ENCODE results near the gene PTPRD. TPM values are rescaled to one million over a fixed set of nuclear protein-coding genes. Genes with fewer than 3 reads are reported as not detected.

The PTPRD gene
- total RNA-seq, 3 donors from 2014 or later, result 2.9 to 5.4 (median 3.6) TPM

DNA sequence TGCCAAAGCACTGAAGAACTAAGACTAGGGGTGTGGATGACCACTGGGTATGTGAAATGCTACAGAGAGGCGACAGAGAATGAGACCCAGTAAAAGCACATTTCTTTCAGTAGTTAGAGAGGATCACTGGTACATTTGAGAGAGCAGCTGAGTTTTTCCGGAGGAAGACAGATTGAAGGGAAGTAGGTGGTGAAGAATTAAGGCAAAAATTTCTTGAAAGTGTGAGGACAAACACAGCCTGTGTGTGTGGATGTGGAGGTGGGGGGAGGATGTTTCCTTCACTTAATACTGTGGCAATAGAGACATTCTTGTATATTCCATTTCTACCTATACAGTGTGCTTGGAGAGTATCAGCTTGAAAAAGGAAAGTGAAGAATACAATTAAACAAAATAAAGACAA lies 1942.1 kb downstream of the PTPRD start:
- no peak for TF ChIP-seq POLR2AphosphoS5 (IDR thresholded peaks at IDR 0.05)
- Histone ChIP-seq H3K36me3 (no peaks in the 10 kb centered on the region), H3K27ac (no peak overlapping the region), H3K9me3 (no peaks in the 10 kb centered on the region), H3K4me1 (no peaks in the 10 kb centered on the region), H3K27me3 (no peaks in the 10 kb centered on the region), H3K4me3 (no peak overlapping the region)
- intact Hi-C loops (cut with DNase I; ENCODE audit: low total_unique reads), result no loop called here
- DNase-seq (ENCODE audit: low spot score in 2 of 2), result no peak

DNA sequence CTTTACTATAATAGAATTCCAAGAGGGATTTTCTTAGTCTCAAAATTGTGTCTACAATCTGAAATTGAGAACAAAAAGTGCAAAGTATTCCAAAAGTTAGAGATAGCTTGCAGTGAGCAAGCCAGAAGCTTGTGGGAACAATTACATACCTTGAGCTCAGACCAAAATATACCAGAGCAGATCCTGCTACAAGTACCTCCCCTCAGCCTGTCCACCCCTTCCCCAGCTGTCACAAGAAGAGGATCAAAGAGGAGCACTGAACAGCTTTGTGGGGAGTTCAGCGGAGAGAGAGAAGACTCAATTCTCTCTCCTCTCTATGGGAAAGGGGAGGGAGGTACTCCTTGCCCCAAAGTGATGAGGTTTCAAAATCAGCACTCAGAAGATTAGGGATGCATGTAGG lies 1944.1 kb downstream of the PTPRD start:
- Histone ChIP-seq H3K4me1 (no peaks in the 10 kb centered on the region), H3K36me3 (no peaks in the 10 kb centered on the region), H3K4me3 (no peak overlapping the region), H3K27ac (no peak overlapping the region), H3K9me3 (no peaks in the 10 kb centered on the region), H3K27me3 (no peaks in the 10 kb centered on the region)
- intact Hi-C loops (cut with DNase I; ENCODE audit: low total_unique reads), result no loop called here
- no peak for DNase-seq (ENCODE audit: low spot score in 2 of 2)
- no peak for TF ChIP-seq POLR2AphosphoS5 (IDR thresholded peaks at IDR 0.05)
- TF ChIP-seq, protein P1, sequence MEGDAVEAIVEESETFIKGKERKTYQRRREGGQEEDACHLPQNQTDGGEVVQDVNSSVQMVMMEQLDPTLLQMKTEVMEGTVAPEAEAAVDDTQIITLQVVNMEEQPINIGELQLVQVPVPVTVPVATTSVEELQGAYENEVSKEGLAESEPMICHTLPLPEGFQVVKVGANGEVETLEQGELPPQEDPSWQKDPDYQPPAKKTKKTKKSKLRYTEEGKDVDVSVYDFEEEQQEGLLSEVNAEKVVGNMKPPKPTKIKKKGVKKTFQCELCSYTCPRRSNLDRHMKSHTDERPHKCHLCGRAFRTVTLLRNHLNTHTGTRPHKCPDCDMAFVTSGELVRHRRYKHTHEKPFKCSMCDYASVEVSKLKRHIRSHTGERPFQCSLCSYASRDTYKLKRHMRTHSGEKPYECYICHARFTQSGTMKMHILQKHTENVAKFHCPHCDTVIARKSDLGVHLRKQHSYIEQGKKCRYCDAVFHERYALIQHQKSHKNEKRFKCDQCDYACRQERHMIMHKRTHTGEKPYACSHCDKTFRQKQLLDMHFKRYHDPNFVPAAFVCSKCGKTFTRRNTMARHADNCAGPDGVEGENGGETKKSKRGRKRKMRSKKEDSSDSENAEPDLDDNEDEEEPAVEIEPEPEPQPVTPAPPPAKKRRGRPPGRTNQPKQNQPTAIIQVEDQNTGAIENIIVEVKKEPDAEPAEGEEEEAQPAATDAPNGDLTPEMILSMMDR (IDR thresholded peaks at IDR 0.05), result no peak
- no peak for TF ChIP-seq POLR2A (IDR thresholded peaks at IDR 0.05)

DNA sequence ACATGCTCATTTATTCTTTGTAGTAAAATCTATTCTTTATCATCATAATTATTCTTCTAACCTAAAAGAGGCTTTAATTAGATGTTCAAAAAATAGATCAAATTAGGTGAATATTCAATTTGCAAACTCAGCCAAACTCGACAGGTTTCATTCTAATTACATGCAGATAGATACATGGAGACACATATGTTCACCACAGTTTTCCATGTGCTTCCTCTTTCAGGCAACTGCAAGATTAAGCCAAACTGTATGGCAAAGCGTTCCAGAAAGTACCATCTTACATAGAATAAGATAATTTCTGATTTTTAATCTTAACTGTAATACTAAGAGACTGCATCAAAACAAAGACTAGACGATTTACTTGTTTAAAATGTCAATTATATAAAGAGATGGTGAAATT lies 1944.6 kb downstream of the PTPRD start:
- DNase-seq (ENCODE audit: low spot score in 2 of 2), result no peak
- Histone ChIP-seq H3K4me1 (no peaks in the 10 kb centered on the region), H3K36me3 (no peaks in the 10 kb centered on the region), H3K9me3 (no peaks in the 10 kb centered on the region), H3K27ac (no peak overlapping the region), H3K4me3 (no peak overlapping the region), H3K27me3 (no peaks in the 10 kb centered on the region)
- intact Hi-C loops (cut with DNase I; ENCODE audit: low total_unique reads), result no loop called here
- TF ChIP-seq POLR2A (IDR thresholded peaks at IDR 0.05) (no peak), POLR2AphosphoS5 (IDR thresholded peaks at IDR 0.05) (no peak)
- TF ChIP-seq, protein P1 (IDR thresholded peaks at IDR 0.05), result no peak

DNA sequence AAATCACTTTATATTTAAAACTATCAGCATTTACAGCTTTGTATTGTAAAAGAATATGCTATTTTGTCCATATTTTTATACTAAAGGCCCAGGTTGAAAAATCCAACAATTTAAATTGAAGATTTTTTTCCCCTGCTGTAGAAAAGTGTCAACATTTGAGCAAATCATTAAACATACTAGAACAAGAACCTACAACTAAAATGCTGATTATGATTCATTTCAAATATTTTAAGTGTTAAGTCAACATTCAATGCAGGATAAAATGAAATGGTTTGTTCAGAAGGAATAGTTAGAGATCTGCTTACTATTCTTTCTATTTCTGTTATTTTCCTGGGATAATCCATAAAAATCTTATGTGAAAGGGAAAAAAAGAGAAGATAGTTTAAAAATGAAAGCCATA lies 1946.7 kb downstream of the PTPRD start:
- intact Hi-C loops (cut with DNase I; ENCODE audit: low total_unique reads), result no loop called here
- H3K27me3 ChIP-seq, result no peaks in the 10 kb centered on the region
- no peak overlapping the region for H3K27ac ChIP-seq
- H3K9me3 ChIP-seq, result no peaks in the 10 kb centered on the region
- no peaks in the 10 kb centered on the region for H3K4me1 ChIP-seq
- no peak for DNase-seq (ENCODE audit: low spot score in 2 of 2)
- no peak overlapping the region for H3K4me3 ChIP-seq
- TF ChIP-seq POLR2A (IDR thresholded peaks at IDR 0.05), result no peak
- no peaks in the 10 kb centered on the region for H3K36me3 ChIP-seq

DNA sequence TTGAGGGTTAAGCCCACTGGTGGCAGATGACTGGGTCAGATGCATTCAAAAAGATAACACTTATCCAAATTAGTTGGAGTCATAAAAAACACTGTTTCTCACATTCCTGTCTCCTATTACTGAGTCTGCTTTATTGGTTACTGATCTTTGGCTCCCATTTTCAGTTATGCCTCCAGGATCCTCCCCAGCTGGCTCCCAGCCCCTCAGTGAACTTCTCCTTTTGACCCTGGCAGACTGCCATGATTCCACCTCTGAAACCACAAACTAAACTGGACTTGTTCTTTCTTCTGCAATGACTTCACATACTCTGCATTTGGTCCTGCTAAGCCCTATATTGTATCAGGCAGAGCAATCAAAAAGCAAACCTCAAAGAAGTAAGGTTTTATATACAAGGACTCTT lies 1952.4 kb downstream of the PTPRD start:
- Histone ChIP-seq H3K4me3 (no peak overlapping the region), H3K36me3 (no peaks in the 10 kb centered on the region), H3K27me3 (no peaks in the 10 kb centered on the region), H3K9me3 (no peaks in the 10 kb centered on the region), H3K4me1 (no peaks in the 10 kb centered on the region), H3K27ac (no peak overlapping the region)
- TF ChIP-seq, protein P1 (IDR thresholded peaks at IDR 0.05), result no peak
- TF ChIP-seq POLR2AphosphoS5 (IDR thresholded peaks at IDR 0.05) (no peak), POLR2A (IDR thresholded peaks at IDR 0.05) (no peak)
- DNase-seq (ENCODE audit: low spot score in 2 of 2), result peak in 1 of 2 donors; percentile 18
- intact Hi-C loops (cut with DNase I; ENCODE audit: low total_unique reads), result no loop called here

DNA sequence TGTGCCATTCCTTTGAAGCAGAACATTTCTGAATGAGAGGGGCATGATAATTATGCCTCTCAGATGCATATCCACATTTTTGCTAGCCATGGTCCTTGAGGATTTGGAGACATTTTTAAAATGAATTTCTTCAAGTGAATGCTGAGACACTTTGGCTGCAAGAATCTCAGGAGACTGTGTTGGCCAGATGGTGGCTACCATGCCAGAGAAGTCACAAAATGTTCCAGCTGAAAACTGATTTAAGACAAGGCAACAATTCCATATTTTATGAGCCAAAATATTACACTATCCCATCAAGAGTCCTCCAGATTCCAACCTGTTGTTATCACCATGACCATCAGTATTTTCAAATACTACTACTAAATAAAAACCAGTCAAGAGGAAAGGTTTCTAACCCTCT lies 1953.7 kb downstream of the PTPRD start:
- Histone ChIP-seq H3K4me3 (no peak overlapping the region), H3K4me1 (no peaks in the 10 kb centered on the region), H3K27me3 (no peaks in the 10 kb centered on the region), H3K9me3 (no peaks in the 10 kb centered on the region), H3K36me3 (no peaks in the 10 kb centered on the region), H3K27ac (no peak overlapping the region)
- TF ChIP-seq, protein P1 (IDR thresholded peaks at IDR 0.05), result no peak
- no peak for TF ChIP-seq POLR2A (IDR thresholded peaks at IDR 0.05)
- no peak for TF ChIP-seq POLR2AphosphoS5 (IDR thresholded peaks at IDR 0.05)
- intact Hi-C loops (cut with DNase I; ENCODE audit: low total_unique reads), result no loop called here
- DNase-seq (ENCODE audit: low spot score in 2 of 2), result no peak
